Articular chondrocyte of knee joint (primary cell): ENCODE measurements around the gene MC1R. TPM values are rescaled to one million over a fixed set of nuclear protein-coding genes. Genes with fewer than 3 reads are reported as not detected.

ENCODE experiments used
- total RNA-seq: library from RNA; depleted of rRNA; stranded (reverse); fragments of >200 nt; gene quantifications from 2 replicates; pipeline ENCODE4 v1.2.3, GENCODE V29; 2012

MC1R gene
- 5.4 and 8.2 TPM in 2 replicates for total RNA-seq

DNA sequence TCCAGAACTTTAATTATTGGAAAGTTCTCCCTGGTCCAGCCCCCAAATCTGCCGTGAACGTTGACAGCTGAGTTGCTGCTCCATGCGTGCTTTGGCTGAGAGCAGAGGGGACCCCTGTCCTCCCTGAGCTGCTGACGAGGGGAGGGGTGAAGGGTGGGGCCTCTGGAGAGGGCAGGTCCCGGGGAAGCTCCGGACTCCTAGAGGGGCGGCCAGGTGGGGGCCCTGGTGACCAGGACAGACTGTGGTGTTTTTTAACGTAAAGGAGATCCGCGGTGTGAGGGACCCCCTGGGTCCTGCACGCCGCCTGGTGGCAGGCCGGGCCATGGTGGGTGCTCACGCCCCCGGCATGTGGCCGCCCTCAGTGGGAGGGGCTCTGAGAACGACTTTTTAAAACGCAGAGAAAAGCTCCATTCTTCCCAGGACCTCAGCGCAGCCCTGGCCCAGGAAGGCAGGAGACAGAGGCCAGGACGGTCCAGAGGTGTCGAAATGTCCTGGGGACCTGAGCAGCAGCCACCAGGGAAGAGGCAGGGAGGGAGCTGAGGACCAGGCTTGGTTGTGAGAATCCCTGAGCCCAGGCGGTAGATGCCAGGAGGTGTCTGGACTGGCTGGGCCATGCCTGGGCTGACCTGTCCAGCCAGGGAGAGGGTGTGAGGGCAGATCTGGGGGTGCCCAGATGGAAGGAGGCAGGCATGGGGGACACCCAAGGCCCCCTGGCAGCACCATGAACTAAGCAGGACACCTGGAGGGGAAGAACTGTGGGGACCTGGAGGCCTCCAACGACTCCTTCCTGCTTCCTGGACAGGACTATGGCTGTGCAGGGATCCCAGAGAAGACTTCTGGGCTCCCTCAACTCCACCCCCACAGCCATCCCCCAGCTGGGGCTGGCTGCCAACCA is at the start of gene MC1R:
TSS of gene MC1R (plus strand) at position 410 of the 895 bp plus-strand sequence. CDS start at position 807, 397 bp downstream.

DNA sequence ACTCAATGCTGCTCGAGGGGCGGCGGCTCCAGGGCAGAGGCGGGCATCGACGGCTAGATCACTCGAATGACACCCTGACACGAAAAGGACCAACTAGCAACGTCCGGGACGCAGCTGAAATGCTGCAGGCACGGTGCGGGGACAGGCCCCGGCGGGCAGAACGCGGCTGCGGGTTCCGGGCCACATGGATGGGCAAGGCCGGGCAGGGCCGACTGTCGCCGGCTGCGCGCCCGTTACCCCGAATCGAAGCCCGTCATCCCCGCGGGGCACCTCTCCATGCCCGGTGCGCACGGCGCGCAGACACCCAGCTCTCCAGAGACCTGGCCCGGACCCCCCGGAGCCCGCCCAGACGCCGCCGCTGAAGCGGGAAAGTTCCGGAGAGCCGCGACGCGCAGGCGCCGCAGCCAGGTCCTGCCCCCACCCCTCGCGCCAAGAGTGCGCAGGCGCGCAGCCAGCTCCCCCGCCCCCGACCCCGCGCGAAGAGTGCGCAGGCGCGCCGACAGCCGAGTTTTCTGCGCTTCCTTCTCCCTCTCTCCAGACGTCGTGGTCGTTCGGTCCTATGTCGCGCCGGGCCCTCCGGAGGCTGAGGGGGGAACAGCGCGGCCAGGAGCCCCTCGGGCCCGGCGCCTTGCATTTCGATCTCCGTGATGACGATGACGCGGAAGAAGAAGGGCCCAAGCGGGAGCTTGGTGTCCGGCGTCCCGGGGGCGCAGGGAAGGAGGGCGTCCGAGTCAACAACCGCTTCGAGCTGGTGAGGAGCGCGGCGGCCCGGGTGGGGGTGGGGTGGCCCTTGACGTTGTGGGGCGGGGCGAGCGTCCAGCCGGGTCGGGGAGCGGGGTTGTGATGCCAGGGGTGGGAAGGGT is 45.3 kb upstream of the MC1R start, which contains the start of gene TCF25:
TSS of gene TCF25 (plus strand) at position 484 of the 863 bp plus-strand sequence. CDS start at position 560, 76 bp downstream.

DNA sequence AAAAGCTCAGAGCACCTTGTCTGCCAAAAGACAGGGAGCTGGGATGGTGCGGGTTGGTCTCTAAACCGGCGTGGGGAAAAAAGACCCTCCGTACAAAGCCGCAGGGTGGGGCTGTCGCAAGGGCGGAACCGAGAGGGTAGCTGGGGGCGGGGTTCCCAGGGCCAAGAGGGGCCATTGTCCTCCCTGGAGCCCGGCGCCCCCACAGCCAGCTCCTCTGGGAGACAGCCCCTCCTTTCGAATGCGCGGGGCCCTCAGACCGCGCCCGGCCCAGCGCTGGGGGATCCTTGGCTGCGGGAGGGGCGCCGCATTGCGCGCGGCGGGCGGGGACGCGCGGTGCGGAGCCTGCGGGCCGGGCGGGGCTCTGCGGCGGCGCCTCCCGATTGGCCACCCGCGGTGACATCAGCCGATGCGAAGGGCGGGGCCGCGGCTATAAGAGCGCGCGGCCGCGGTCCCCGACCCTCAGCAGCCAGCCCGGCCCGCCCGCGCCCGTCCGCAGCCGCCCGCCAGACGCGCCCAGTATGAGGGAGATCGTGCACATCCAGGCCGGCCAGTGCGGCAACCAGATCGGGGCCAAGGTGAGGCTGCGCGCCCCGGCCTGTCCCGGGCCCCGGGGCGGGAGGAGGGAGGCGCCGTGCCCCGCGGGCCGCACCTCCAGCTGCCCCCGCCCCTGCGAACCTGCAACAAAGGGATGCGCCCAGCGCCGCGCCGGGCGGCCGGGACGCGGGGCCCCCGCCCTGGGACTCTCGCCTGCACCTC is 4.4 kb downstream of the MC1R start, which contains the start of gene TUBB3:
TSS of gene TUBB3 (plus strand) at position 459 of the 756 bp plus-strand sequence. CDS start at position 519, 60 bp downstream.

Other genes starting within 250 kb of the MC1R start
- 30.5 and 30.8 TPM in 2 replicates for gene CDK10, start 232.2 kb upstream of the MC1R start, total RNA-seq
- 5.2 and 5.9 TPM in 2 replicates for gene SPATA2L, start 217.2 kb upstream of the MC1R start, total RNA-seq
- gene VPS9D1, start 198.0 kb upstream of the MC1R start, total RNA-seq = 10.2 and 12.5 TPM in 2 replicates
- gene ZNF276, start 197.3 kb upstream of the MC1R start, total RNA-seq = 8.2 and 13.1 TPM in 2 replicates
- 7.4 and 8.8 TPM in 2 replicates for gene FANCA, start 102.2 kb upstream of the MC1R start, total RNA-seq
- 2.2 TPM in 2 replicates for gene SPIRE2, start 90.4 kb upstream of the MC1R start, total RNA-seq
- gene TCF25, start 45.3 kb upstream of the MC1R start, total RNA-seq = 166 and 179 TPM in 2 replicates
- gene TUBB3, start 4.5 kb downstream of the MC1R start, total RNA-seq = 90.6 and 121 TPM in 2 replicates
- 45.2 and 47.9 TPM in 2 replicates for gene DEF8, start 29.9 kb downstream of the MC1R start, total RNA-seq
- 0.97 and 1.2 TPM in 2 replicates for gene DBNDD1, start 100.6 kb downstream of the MC1R start, total RNA-seq
- not detected in 2 replicates for gene PRDM7, start 158.5 kb downstream of the MC1R start, total RNA-seq